Activated B cell treated with CpG ODN at 0.5 μM for 24 hours (primary cell): Measurements from ENCODE around the gene OR8B12. TPM values are rescaled to one million over a fixed set of nuclear protein-coding genes. Genes with fewer than 3 reads are reported as not detected.

Experiments used
- ATAC-seq: fragments of 200-7000 bp; cut with Tn5 transposase; one replicate; pipeline ENCODE4 v1.10.0; 2021; ENCODE audit warnings: low read depth, mild to moderate bottlenecking, moderate library complexity
- CTCF ChIA-PET: fragments of 350-600 bp; sonication (Branson Sonifier 250); formaldehyde crosslinking; loops from one replicate; lab custom pipeline; 2021; ENCODE audit warnings: antibody characterized with exemption; lab: Charles Lee
- POLR2A ChIA-PET: fragments of 350-600 bp; sonication (Branson Sonifier 250); formaldehyde crosslinking; loops from one replicate; lab custom pipeline; 2021; ENCODE audit warnings: antibody characterized with exemption; lab: Charles Lee
- DNase-seq: peaks from one replicate; pipeline ENCODE4 v3.0.0; 2022
- H3K27ac Mint-ChIP-seq: one replicate; pipeline ENCODE4 v1.8.0; 2020; ENCODE audit warnings: mixed read lengths
- H3K27me3 Mint-ChIP-seq: one replicate; pipeline ENCODE4 v1.8.0; 2021; ENCODE audit warnings: mixed read lengths
- H3K36me3 Mint-ChIP-seq: one replicate; pipeline ENCODE4 v1.8.0; 2021; ENCODE audit warnings: low read depth, mixed read lengths
- H3K4me1 Mint-ChIP-seq: one replicate; pipeline ENCODE4 v1.8.0; 2021; ENCODE audit warnings: mixed read lengths
- H3K4me3 Mint-ChIP-seq: one replicate; pipeline ENCODE4 v1.8.0; 2020; ENCODE audit warnings: mild to moderate bottlenecking, mixed read lengths
- H3K9me3 Mint-ChIP-seq: one replicate; pipeline ENCODE4 v1.8.0; 2020; ENCODE audit warnings: mixed read lengths
- CTCF ChIP-seq: fragments of 200-600 bp; IDR thresholded peaks from one replicate; pipeline ENCODE4 v1.8.0; 2022; ENCODE audit warnings: antibody characterized with exemption, mild to moderate bottlenecking
- intact Hi-C: fragments of 100-400 bp; cut with micrococcal nuclease; formaldehyde crosslinking; loops from one replicate; pipeline ENCODE4 v1.15.1; 2024
- total RNA-seq: library from RNA; stranded (reverse); gene quantifications from 2 replicates; pipeline ENCODE4 v1.2.3, GENCODE V29; 2022

OR8B12 gene
- total RNA-seq, 1 donor from 2014 or later: not detected

GRCh38 chr11:124570160-124570559 lies 26.7 kb upstream of the OR8B12 start:
- TF ChIP-seq CTCF: no peak
- H3K27me3 Mint-ChIP-seq: peaks cover 7% of the 10 kb centered on the region
- ChIA-PET POLR2A (no interaction called here), CTCF (no interaction called here)
- no peaks in the 10 kb centered on the region for H3K4me1 Mint-ChIP-seq
- no peak overlapping the region for H3K4me3 Mint-ChIP-seq
- H3K9me3 Mint-ChIP-seq: no peaks in the 10 kb centered on the region
- ATAC-seq (no peak), DNase-seq (no peak)
- H3K36me3 Mint-ChIP-seq: no peaks in the 10 kb centered on the region
- intact Hi-C loops: no loop called here
- no peak overlapping the region for H3K27ac Mint-ChIP-seq

GRCh38 chr11:124569697-124570096 lies 26.2 kb upstream of the OR8B12 start, which contains the start of gene OR8A1:
TSS of gene OR8A1 (plus strand) at chr11:124569997. CDS start at chr11:124570120, 123 bp downstream.
- Mint-ChIP-seq H3K27ac (no peak within 1 kb of the TSS), H3K4me3 (no peak within 1 kb of the TSS), H3K9me3 (no peaks in the 10 kb centered on the region), H3K27me3 (peaks cover 4% of the 10 kb centered on the region), H3K4me1 (no peaks in the 10 kb centered on the region), H3K36me3 (no peaks in the 10 kb centered on the region)
- TF ChIP-seq CTCF: no peak
- DNase-seq: no peak
- CTCF ChIA-PET: no interaction called here
- POLR2A ChIA-PET: no interaction called here
- intact Hi-C loops: no loop called here
- ATAC-seq: no peak

GRCh38 chr11:124556828-124557227 lies 13.4 kb upstream of the OR8B12 start:
- H3K9me3 Mint-ChIP-seq: no peaks in the 10 kb centered on the region

GRCh38 chr11:124551987-124552386 lies 8.5 kb upstream of the OR8B12 start:
- ChIA-PET CTCF (no interaction called here), POLR2A (no interaction called here)
- intact Hi-C loops: no loop called here
- H3K27me3 Mint-ChIP-seq: no peaks in the 10 kb centered on the region
- no peak for ATAC-seq
- H3K4me1 Mint-ChIP-seq: no peaks in the 10 kb centered on the region
- H3K27ac Mint-ChIP-seq: no peak overlapping the region
- no peaks in the 10 kb centered on the region for H3K36me3 Mint-ChIP-seq
- DNase-seq: no peak
- H3K4me3 Mint-ChIP-seq: no peak overlapping the region
- H3K9me3 Mint-ChIP-seq: no peaks in the 10 kb centered on the region
- TF ChIP-seq CTCF: no peak

More at GRCh38 chr11:124556828-124557227, 13.4 kb upstream of the OR8B12 start:
- DNase-seq: no peak
- no peak for ATAC-seq
- Mint-ChIP-seq H3K27me3 (peaks cover 2% of the 10 kb centered on the region), H3K27ac (no peak overlapping the region), H3K4me3 (no peak overlapping the region), H3K4me1 (no peaks in the 10 kb centered on the region), H3K36me3 (no peaks in the 10 kb centered on the region)
- POLR2A ChIA-PET: no interaction called here
- CTCF ChIA-PET: no interaction called here
- TF ChIP-seq CTCF: no peak
- intact Hi-C loops: no loop called here

- intact Hi-C loops: no loop called here
- H3K27me3 Mint-ChIP-seq: no peaks in the 10 kb centered on the region
- CTCF ChIA-PET: no interaction called here
- POLR2A ChIA-PET: no interaction called here
- H3K4me3 Mint-ChIP-seq: no peak overlapping the region
- DNase-seq: no peak
- no peaks in the 10 kb centered on the region for H3K4me1 Mint-ChIP-seq
- no peak for ATAC-seq
- H3K9me3 Mint-ChIP-seq: no peaks in the 10 kb centered on the region
- H3K27ac Mint-ChIP-seq: no peak overlapping the region
- no peaks in the 10 kb centered on the region for H3K36me3 Mint-ChIP-seq
- no peak for TF ChIP-seq CTCF
Measured at GRCh38 chr11:124551189-124551588, 7.7 kb upstream of the OR8B12 start.
